GM12878 (cell line): ENCODE measurements around the gene MUC5B. TPM values are rescaled to one million over a fixed set of nuclear protein-coding genes. Genes with fewer than 3 reads are reported as not detected.

ENCODE experiments used
- ATAC-seq: fragments of 200-7000 bp; cut with Tn5 transposase; 3 replicates; pipeline ENCODE4 v1.9.1; 2020; ENCODE audit warnings: mild to moderate bottlenecking, moderate library complexity
- BruUV-seq: library from RNA; stranded (reverse); fragments of 400-500 nt; replicated peaks from 2 replicates; lab custom pipeline; 2021; lab: Mats Ljungman, UMichigan
- CTCF ChIA-PET: fragments of 300-600 bp; sonication (Branson Sonifier 250); formaldehyde crosslinking; extraction: SDS; loops from one replicate; lab custom pipeline; 2021; ENCODE audit warnings: inconsistent platforms; lab: Yijun Ruan, JAX
- POLR2A ChIA-PET: fragments of 350-600 bp; formaldehyde crosslinking; extraction: SDS; loops from one replicate; lab custom pipeline; 2021; ENCODE audit warnings: inconsistent platforms; lab: Charles Lee
- RAD21 ChIA-PET: fragments of 300-600 bp; sonication (Branson Sonifier 250); formaldehyde crosslinking; loops from one replicate; lab custom pipeline; 2023; ENCODE audit warnings: antibody characterized with exemption; ENCODE audit not compliant: unreplicated experiment; lab: Charles Lee
- SMC1A ChIA-PET: fragments of 300-600 bp; sonication (Branson Sonifier 250); formaldehyde crosslinking; loops from one replicate; lab custom pipeline; 2023; ENCODE audit not compliant: unreplicated experiment, uncharacterized antibody; lab: Charles Lee
- DNase-seq: peaks from one replicate; pipeline ENCODE4 v3.0.0-alpha.2; 2011; ENCODE audit warnings: low read depth, low spot score
- FAIRE-seq: peaks from 3 replicates; lab custom pipeline; 2011; peaks lifted over from hg19 to GRCh38; lab: Jason Lieb, UNC
- H2AFZ ChIP-seq: 2 replicates; pipeline ENCODE4 v1.6.0; 2011; ENCODE audit warnings: low read depth, low read length, control low read depth; ENCODE audit not compliant: control insufficient read depth
- H3K27ac ChIP-seq: 2 replicates; pipeline ENCODE4 v1.5.1; 2011; ENCODE audit warnings: control low read depth; ENCODE audit not compliant: control insufficient read depth, insufficient read depth
- H3K27me3 ChIP-seq, 2 experiments: replicated peaks in 1 of 2; 2 replicates each; pipeline versions ENCODE4 v1.6.0 to v1.6.1; 2011; ENCODE audit warnings: low read length in 1 of 2; ENCODE audit not compliant: control insufficient read depth in 2 of 2, insufficient read depth in 2 of 2
- H3K36me3 ChIP-seq, 2 experiments: 2 replicates each; pipeline ENCODE4 v1.5.1; 2011; ENCODE audit warnings: low read length in 1 of 2; ENCODE audit not compliant: control insufficient read depth in 2 of 2, insufficient read depth in 2 of 2
- H3K4me1 ChIP-seq: 2 replicates; pipeline ENCODE4 v1.6.1; 2011; ENCODE audit warnings: mild to moderate bottlenecking, low read length, moderate library complexity, mixed read lengths; ENCODE audit not compliant: control insufficient read depth, insufficient read depth
- H3K4me2 ChIP-seq: 2 replicates; pipeline ENCODE4 v1.6.0; 2011; ENCODE audit warnings: control low read depth; ENCODE audit not compliant: control insufficient read depth, insufficient read depth
- H3K4me3 ChIP-seq: fragments of 200-600 bp; sonication (generic); 2 replicates; pipeline ENCODE4 v1.5.1; 2016
- H3K79me2 ChIP-seq: 2 replicates; pipeline ENCODE4 v1.6.0; 2011; ENCODE audit warnings: low read length; ENCODE audit not compliant: control insufficient read depth, insufficient read depth
- H3K9ac ChIP-seq: 2 replicates; pipeline ENCODE4 v1.8.0; 2011; ENCODE audit warnings: low read length, control low read depth, mixed read lengths; ENCODE audit not compliant: control insufficient read depth, insufficient read depth
- H3K9me3 ChIP-seq: replicated peaks from 3 replicates; pipeline ENCODE4 v1.5.1; 2011; ENCODE audit warnings: mild to moderate bottlenecking, low read length; ENCODE audit not compliant: control insufficient read depth, insufficient read depth
- H4K20me1 ChIP-seq: 2 replicates; pipeline ENCODE4 v1.6.0; 2011; ENCODE audit not compliant: control insufficient read depth, insufficient read depth
- ASH2L ChIP-seq: fragments of 300-600, 200-600 bp; sonication (generic); IDR thresholded peaks from 2 replicates; pipeline ENCODE4 v1.6.1; 2017; ENCODE audit warnings: low read depth, mild to moderate bottlenecking, borderline replicate concordance
- CEBPB ChIP-seq, 2 experiments: fragments of 150-350 bp in 1 of 2; IDR thresholded peaks; 2 replicates each; pipeline ENCODE4 v1.6.1; 2012 to 2014; ENCODE audit warnings: low read depth in 2 of 2, low read length in 2 of 2, borderline replicate concordance in 1 of 2, inconsistent platforms in 1 of 2
- CHD2 ChIP-seq: IDR thresholded peaks from 2 replicates; pipeline ENCODE4 v1.6.1; 2011; ENCODE audit warnings: low read depth, low read length, improper control_type of control experiment, borderline replicate concordance
- CHD4 ChIP-seq: fragments of 200-600 bp; sonication (generic); IDR thresholded peaks from 2 replicates; pipeline ENCODE4 v1.6.1; 2016; ENCODE audit warnings: mild to moderate bottlenecking
- CREB1 ChIP-seq: IDR thresholded peaks from 2 replicates; pipeline ENCODE4 v1.6.1; 2012; ENCODE audit warnings: low read depth, mild to moderate bottlenecking, inconsistent platforms
- DPF2 ChIP-seq: fragments of 450-650 bp; IDR thresholded peaks from 2 replicates; pipeline ENCODE4 v1.6.1; 2017; ENCODE audit warnings: mild to moderate bottlenecking
- GABPA ChIP-seq: IDR thresholded peaks from 2 replicates; pipeline ENCODE4 v1.6.1; 2014; ENCODE audit warnings: antibody characterized with exemption, low read depth, mild to moderate bottlenecking, inconsistent platforms
- IRF3 ChIP-seq: fragments of 450-650 bp; IDR thresholded peaks from 2 replicates; pipeline ENCODE4 v1.6.1; 2014; ENCODE audit warnings: mild to moderate bottlenecking
- KDM1A ChIP-seq: fragments of 200-600 bp; sonication (generic); IDR thresholded peaks from 2 replicates; pipeline ENCODE4 v1.6.1; 2016; ENCODE audit warnings: borderline replicate concordance
- MTA3 ChIP-seq: IDR thresholded peaks from 2 replicates; pipeline ENCODE4 v1.6.1; 2012; ENCODE audit warnings: low read length, inconsistent platforms, borderline replicate concordance
- NR2F1 ChIP-seq: fragments of 450-650 bp; conservative IDR thresholded peaks from 2 replicates; pipeline ENCODE4 v1.6.1; 2017; ENCODE audit warnings: mild to moderate bottlenecking
- NRF1 ChIP-seq: conservative IDR thresholded peaks from 2 replicates; pipeline ENCODE4 v1.6.1; 2011; ENCODE audit warnings: mild to moderate bottlenecking, low read depth, low read length, improper control_type of control experiment
- PAX5 ChIP-seq: IDR thresholded peaks from 2 replicates; pipeline ENCODE4 v1.6.1; 2011; ENCODE audit warnings: low read depth, low read length, borderline replicate concordance
- SREBF2 ChIP-seq: IDR thresholded peaks from 2 replicates; pipeline ENCODE4 v1.6.1; 2012; ENCODE audit warnings: mild to moderate bottlenecking, low read length
- YY1 ChIP-seq: IDR thresholded peaks from 2 replicates; pipeline ENCODE4 v1.6.1; 2011; ENCODE audit warnings: low read depth, mild to moderate bottlenecking, low read length
- WGBS: methylation state at CpG from one replicate; pipeline ENCODE4 v1.1.6; 2016; ENCODE audit warnings: low lambda C conversion rate; ENCODE audit not compliant: insufficient replicate concordance, insufficient coverage; ENCODE audit errors: missing lambda C conversion rate; 5-methylcytosine and 5-hydroxymethylcytosine counted together
- in situ Hi-C: fragments of 300-500 bp; cut with MboI; formaldehyde crosslinking; loops from 9 replicates; pipeline ENCODE4 v1.14.3; 2018; ENCODE audit warnings: mixed read lengths
- intact Hi-C: fragments of 100-400 bp; cut with micrococcal nuclease; formaldehyde crosslinking; loops from one replicate; pipeline ENCODE4 v1.14.2; 2022; ENCODE audit not compliant: unreplicated experiment
- polyA plus RNA-seq, 11 experiments: library from polyadenylated mRNA; depleted of rRNA in 4 of 11; unstranded in 6 of 11; stranded (reverse) in 5 of 11; fragments of >200 nt; fragmentation: Nextera tagmentation in 4 of 11; fragmentation: Illumina TruSeq in 1 of 11; extraction: Ambion mirVana in 4 of 11; extraction: Trizol in 1 of 11; gene quantifications; 1 replicate in 1 of 11; 2 replicates in 10 of 11; pipeline versions ENCODE4 v1.2.1 to v1.2.3, GENCODE V29; 2011 to 2016; ENCODE audit warnings: inconsistent platforms in 2 of 11, missing spikeins in 2 of 11, low read depth in 1 of 11
- total RNA-seq, 4 experiments: library from RNA; depleted of rRNA in 3 of 4; stranded (reverse); fragments of >200 nt in 3 of 4; fragmentation: Illumina TruSeq in 1 of 4; extraction: Trizol in 1 of 4; gene quantifications; 2 replicates each; pipeline versions ENCODE4 v1.2.1 to v1.2.3, GENCODE V29; 2013 to 2021

Gene MUC5B
- total and polyA plus RNA-seq, 10 of the 15 experiments (the other 5 are each of a cell fraction or from before 2014, with no cell fraction given): 1.5 TPM; not detected in 9

GRCh38 chr11:1194977-1195681 lies 27.7 kb upstream of the MUC5B start (continued):
- TF ChIP-seq MTA3 (no peak), IRF3 (no peak), ASH2L (no peak), PAX5 (no peak)
- TF ChIP-seq, all 136 proteins: peak for 0

GRCh38 chr11:1195682-1196515 lies 27.0 kb upstream of the MUC5B start:
- no peaks in the 10 kb centered on the region for H3K4me1 ChIP-seq
- ChIA-PET POLR2A (no interaction called here), RAD21 (no interaction called here), CTCF (no interaction called here), SMC1A (no interaction called here)
- WGBS: 78% methylated on average over 30 of the region's 41 CpGs
- H3K9ac ChIP-seq: no peak overlapping the region
- H3K36me3 ChIP-seq: no peaks in the 10 kb centered on the region
- no peaks in the 10 kb centered on the region; the same call in 1 of the 3 replicates for H3K9me3 ChIP-seq
- intact Hi-C loops: no loop called here
- no peak overlapping the region for H2AFZ ChIP-seq
- no peak overlapping the region for H3K4me2 ChIP-seq
- in situ Hi-C loops: no loop called here
- DNase-seq (no peak), ATAC-seq (no peak), FAIRE-seq (no peak)
- BruUV-seq: no TSS peak
- H3K27me3 ChIP-seq: no peaks in the 10 kb centered on the region
- TF ChIP-seq NRF1 (no peak), YY1 (no peak), NR2F1 (no peak), CHD4 (no peak), SREBF2 (no peak), GABPA (no peak), CEBPB (IDR thresholded peaks at IDR 0.05; ENCODE audit: borderline replicate concordance in 1 of 2, low read depth in 2 of 2, low read length in 2 of 2) (no peak), DPF2 (no peak), KDM1A (no peak), CHD2 (no peak), CREB1 (no peak)
- H3K4me3 ChIP-seq: no peak overlapping the region
- H3K79me2 ChIP-seq: no peaks in the 10 kb centered on the region
- H4K20me1 ChIP-seq: no peaks in the 10 kb centered on the region
- H3K27ac ChIP-seq: no peak overlapping the region
